ENCODE results near the gene BBOX1. TPM values are rescaled to one million over a fixed set of nuclear protein-coding genes. Genes with fewer than 3 reads are reported as not detected.

The BBOX1 gene
- total and polyA plus RNA-seq, 7 donors = 0.07 to 0.79 (median 0.10) TPM; not detected in 4

DNA sequence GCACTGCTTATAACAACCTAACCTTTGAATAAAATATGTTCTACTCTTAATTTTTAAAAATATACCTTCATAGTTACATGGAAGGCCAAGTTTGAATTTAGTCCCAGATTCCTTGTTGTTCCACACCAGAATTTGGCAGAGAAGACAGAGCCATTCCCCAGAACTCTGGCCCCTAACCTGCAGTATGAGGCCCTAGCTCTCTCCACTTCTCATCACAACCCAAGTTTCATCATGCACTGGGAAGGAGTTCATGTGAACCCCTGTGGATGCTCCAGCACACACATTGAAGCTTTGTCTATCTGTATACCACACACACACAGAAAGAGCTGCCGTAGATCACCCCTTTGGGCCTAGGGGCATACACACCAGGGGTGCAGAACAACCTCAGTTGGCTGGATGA lies 10.6 kb upstream of the BBOX1 start:
- 88 to 98% (median 93%) methylated on average over 1 of the region's 1 CpG for WGBS, 3 donors
- H3K4me3 ChIP-seq = no peak overlapping the region
- ATAC-seq = no peak

DNA sequence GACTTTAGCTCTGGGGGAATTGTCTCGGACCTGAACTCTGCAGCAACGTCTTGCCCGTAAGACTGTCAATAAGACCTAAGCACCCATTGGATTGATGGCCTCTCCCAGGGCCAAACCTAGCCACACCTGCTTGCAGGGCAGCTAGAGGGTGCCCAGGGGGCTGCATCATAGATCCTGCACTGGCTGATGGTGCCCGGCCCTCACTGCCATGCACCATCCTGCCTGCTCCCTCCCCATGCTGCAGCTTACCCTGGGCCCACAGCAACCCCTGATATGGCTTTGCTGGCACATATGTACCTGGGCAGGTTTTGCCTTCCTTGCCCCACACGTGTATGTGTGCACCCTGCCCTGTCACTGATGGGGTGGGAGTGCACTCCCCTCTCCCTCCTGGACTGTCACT lies 8.9 kb upstream of the BBOX1 start:
- 78 to 85% (median 82%) methylated on average over 5 of the region's 5 CpGs for WGBS, 3 donors
- Histone ChIP-seq H3K4me3 (no peak overlapping the region), H3K9me3 (no peaks in the 10 kb centered on the region), H3K36me3 (ENCODE audit: insufficient read depth in 1 of 2, low read depth in 1 of 2) (no peaks in the 10 kb centered on the region), H3K27ac (no peak overlapping the region), H3K4me1 (no peaks in the 10 kb centered on the region), H3K27me3 (ENCODE audit: insufficient read depth in 3 of 3, low read length in 2 of 3) (no peaks in the 10 kb centered on the region)
- intact Hi-C loops (cut with DNase I) = no loop called here
- DNase-seq (no peak), ATAC-seq (no peak)
- no peak for TF ChIP-seq CTCF (IDR thresholded peaks at IDR 0.05)

More for the DNA sequence above, 10.6 kb upstream of the BBOX1 start:
- DNase-seq = no peak
- no peaks in the 10 kb centered on the region for H3K9me3 ChIP-seq
- H3K27ac ChIP-seq = no peak overlapping the region
- no peaks in the 10 kb centered on the region for H3K36me3 ChIP-seq (ENCODE audit: insufficient read depth in 1 of 2, low read depth in 1 of 2)
- intact Hi-C loops (cut with DNase I) = no loop called here
- no peaks in the 10 kb centered on the region for H3K27me3 ChIP-seq (ENCODE audit: insufficient read depth in 3 of 3, low read length in 2 of 3)
- no peaks in the 10 kb centered on the region for H3K4me1 ChIP-seq
- no peak for TF ChIP-seq CTCF (IDR thresholded peaks at IDR 0.05)

DNA sequence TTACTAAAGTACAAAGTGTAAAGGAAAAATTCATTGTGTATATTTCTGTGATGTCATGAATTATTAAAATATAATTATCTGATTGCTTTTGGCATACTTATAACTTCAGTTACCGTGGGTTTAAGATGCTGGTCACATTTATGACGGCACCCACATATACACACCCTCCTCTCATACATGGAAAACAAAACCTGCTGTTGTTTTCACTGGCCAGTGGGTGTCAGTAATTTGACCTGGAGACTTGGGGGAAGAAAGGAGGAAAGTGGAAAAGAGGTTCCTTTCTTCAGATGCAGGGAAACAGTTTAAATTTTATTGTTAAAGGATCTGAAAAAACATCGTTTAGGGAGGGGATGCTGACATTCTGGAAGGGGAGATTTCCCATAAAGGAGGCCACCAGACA lies 742 bp upstream of the BBOX1 start:
- ATAC-seq = no peak
- H3K9me3 ChIP-seq = no peaks in the 10 kb centered on the region

DNA sequence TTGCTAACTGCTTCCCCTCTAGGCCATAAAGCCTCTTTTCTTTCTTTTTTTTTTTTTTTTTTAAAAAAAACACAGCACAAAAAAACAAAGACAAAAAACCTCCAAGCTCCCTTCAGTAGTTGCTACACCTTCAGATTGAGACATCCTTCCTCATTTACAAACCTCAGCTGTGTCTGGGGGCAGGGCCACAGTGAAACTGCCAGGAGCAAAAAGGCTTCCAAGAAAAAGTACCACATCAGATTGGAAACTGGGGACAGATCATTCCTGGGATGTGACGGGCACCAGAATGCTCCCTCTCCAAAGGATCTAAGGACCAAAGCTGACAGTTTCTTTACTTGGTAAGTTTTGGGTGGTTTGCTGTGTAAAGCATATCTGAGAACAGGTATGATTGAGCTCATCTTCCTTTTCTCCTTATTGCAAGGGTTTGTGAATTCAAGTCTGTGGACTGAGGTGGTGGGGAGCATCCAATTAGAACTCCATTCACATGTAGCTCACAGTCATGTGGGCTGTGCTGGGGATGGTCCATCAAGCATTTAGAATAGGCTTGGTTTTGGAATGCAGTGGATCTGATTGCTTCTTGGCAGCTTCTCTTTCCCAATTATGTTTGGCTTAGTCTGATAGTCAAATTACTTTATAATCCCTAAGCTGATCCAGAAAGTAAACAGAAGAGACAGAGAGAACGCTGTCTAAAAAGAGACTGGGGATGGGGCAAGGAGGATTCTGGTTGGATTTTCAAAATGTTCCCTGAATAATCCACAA lies 705 bp downstream of the BBOX1 start:
- Histone ChIP-seq H3K36me3 (ENCODE audit: insufficient read depth in 1 of 2, low read depth in 1 of 2) (no peaks in the 10 kb centered on the region), H3K4me3 (no peak overlapping the region), H3K9me3 (no peaks in the 10 kb centered on the region), H3K27me3 (ENCODE audit: insufficient read depth in 3 of 3, low read length in 2 of 3) (no peaks in the 10 kb centered on the region), H3K27ac (no peak overlapping the region), H3K4me1 (no peaks in the 10 kb centered on the region)
- DNase-seq (no peak), ATAC-seq (peak in 1 of 4 donors; percentile 35)
- WGBS, 3 donors = 24 to 40% (median 25%) methylated on average over 2 of the region's 2 CpGs
- intact Hi-C loops (cut with DNase I) = no loop called here
- TF ChIP-seq CTCF (IDR thresholded peaks at IDR 0.05) = no peak

More for the DNA sequence above, 742 bp upstream of the BBOX1 start:
- TF ChIP-seq CTCF (IDR thresholded peaks at IDR 0.05) = no peak
- intact Hi-C loops (cut with DNase I) = no loop called here
- no peak for DNase-seq
- WGBS, 3 donors = 68 to 77% (median 74%) methylated on average over 3 of the region's 3 CpGs
- Histone ChIP-seq H3K27ac (no peak overlapping the region), H3K36me3 (ENCODE audit: insufficient read depth in 1 of 2, low read depth in 1 of 2) (no peaks in the 10 kb centered on the region), H3K4me1 (no peaks in the 10 kb centered on the region), H3K27me3 (ENCODE audit: insufficient read depth in 3 of 3, low read length in 2 of 3) (no peaks in the 10 kb centered on the region), H3K4me3 (no peak overlapping the region)

DNA sequence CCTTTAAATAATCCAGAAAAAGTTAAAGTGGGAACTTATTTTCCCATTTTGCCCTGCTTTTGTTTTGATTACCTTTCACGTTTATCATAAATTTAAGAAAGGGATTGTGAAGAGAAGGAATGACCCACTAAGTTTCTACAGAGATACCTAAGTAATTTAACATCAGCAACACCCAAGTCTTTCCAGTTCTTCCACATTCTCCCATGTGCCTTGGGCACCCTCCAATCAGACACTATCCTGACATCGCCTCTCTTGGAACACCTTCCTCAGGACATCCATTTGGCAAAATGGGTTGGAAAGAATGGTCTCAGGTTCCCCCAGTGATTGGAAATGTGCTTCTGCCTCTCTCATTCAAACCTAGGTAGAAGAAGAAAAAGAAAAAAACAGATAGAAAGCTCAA lies 6.3 kb downstream of the BBOX1 start:
- ATAC-seq (no peak), DNase-seq (no peak)
- no peak overlapping the region for H3K27ac ChIP-seq
- no peaks in the 10 kb centered on the region for H3K27me3 ChIP-seq (ENCODE audit: insufficient read depth in 3 of 3, low read length in 2 of 3)
- WGBS, 3 donors = 65 to 79% (median 65%) methylated on average over 2 of the region's 2 CpGs
- H3K4me1 ChIP-seq = no peaks in the 10 kb centered on the region
- TF ChIP-seq CTCF (IDR thresholded peaks at IDR 0.05) = no peak
- intact Hi-C loops (cut with DNase I) = no loop called here
- no peaks in the 10 kb centered on the region for H3K36me3 ChIP-seq (ENCODE audit: insufficient read depth in 1 of 2, low read depth in 1 of 2)
- no peak overlapping the region for H3K4me3 ChIP-seq
- H3K9me3 ChIP-seq = no peaks in the 10 kb centered on the region

All from psoas muscle (tissue), 8 donors.